HCT116 (cell line): ENCODE measurements around the gene TSPOAP1. TPM values are rescaled to one million over a fixed set of nuclear protein-coding genes. Genes with fewer than 3 reads are reported as not detected.

Experiments
- ATAC-seq: fragments of 200-7000 bp; cut with Tn5 transposase; 2 replicates; pipeline ENCODE4 v1.9.1; 2020; ENCODE audit warnings: mild to moderate bottlenecking, moderate library complexity
- BruUV-seq: library from RNA; stranded (reverse); fragments of 400-500 nt; replicated peaks from 2 replicates; lab custom pipeline; 2021; lab: Mats Ljungman, UMichigan
- CTCF ChIA-PET: fragments of 300-600 bp; sonication (Branson Sonifier 250); formaldehyde crosslinking; loops from one replicate; lab custom pipeline; 2021; ENCODE audit warnings: antibody characterized with exemption; lab: Charles Lee
- POLR2A ChIA-PET: fragments of 300-600, 350-600 bp; sonication (Branson Sonifier 250); formaldehyde crosslinking; loops from one replicate; lab custom pipeline; 2021; ENCODE audit warnings: antibody characterized with exemption; lab: Charles Lee
- RAD21 ChIA-PET, 2 experiments: fragments of 300-600 bp; sonication (Branson Sonifier 250); formaldehyde crosslinking; loops; one replicate each; lab custom pipeline; 2023; ENCODE audit warnings: low total read pairs in 2 of 2; ENCODE audit not compliant: uncharacterized antibody in 2 of 2, unreplicated experiment in 2 of 2, low non-redundant PET in 1 of 2; lab: Charles Lee
- DNase-seq: peaks from one replicate; pipeline ENCODE4 v3.0.0-alpha.2; 2010; ENCODE audit warnings: low read depth, low spot score
- H2AFZ ChIP-seq: fragments of 200-600 bp; shearing (Covaris generic), sonication (generic); 2 replicates; pipeline ENCODE4 v1.6.1; 2017; ENCODE audit warnings: low read depth, mixed run types, mixed read lengths, antibody characterized with exemption, low read length; ENCODE audit not compliant: poor library complexity, severe bottlenecking
- H3K27ac ChIP-seq: 2 replicates; pipeline ENCODE4 v1.5.1; 2012; ENCODE audit warnings: low read depth, low read length
- H3K27me3 ChIP-seq: fragments of 200-600 bp; sonication (generic); 2 replicates; pipeline ENCODE4 v1.6.1; 2016; ENCODE audit warnings: mixed run types, low read length, mixed read lengths; ENCODE audit not compliant: insufficient read depth
- H3K36me3 ChIP-seq, 2 experiments: fragments of 200-500 bp in 1 of 2; fragments of 200-600 bp in 1 of 2; sonication (Bioruptor generic) in 1 of 2; sonication (generic) in 1 of 2; 2 replicates each; pipeline versions ENCODE4 v1.5.1 to v1.6.1; 2014 to 2016; ENCODE audit warnings: low read length in 2 of 2, inconsistent platforms in 1 of 2, mixed read lengths in 1 of 2, mixed run types in 1 of 2; ENCODE audit not compliant: insufficient read depth in 2 of 2, control insufficient read depth in 1 of 2
- H3K4me1 ChIP-seq, 2 experiments: fragments of 200-600 bp in 1 of 2; sonication (generic) in 1 of 2; 2 replicates each; pipeline versions ENCODE4 v1.5.1 to v1.6.1; 2012 to 2017; ENCODE audit warnings: low read length in 2 of 2, inconsistent platforms in 1 of 2, mild to moderate bottlenecking in 1 of 2, mixed read lengths in 1 of 2, mixed run types in 1 of 2, moderate library complexity in 1 of 2; ENCODE audit not compliant: insufficient read depth in 2 of 2, control insufficient read depth in 1 of 2
- H3K4me2 ChIP-seq: fragments of 200-600 bp; sonication (generic); 2 replicates; pipeline ENCODE4 v1.6.1; 2017; ENCODE audit warnings: mixed run types, low read length, mixed read lengths
- H3K4me3 ChIP-seq, 2 experiments: fragments of 200-600 bp in 1 of 2; sonication (generic) in 1 of 2; replicated peaks in 1 of 2; 2 replicates each; pipeline ENCODE4 v1.5.1; 2011 to 2016; ENCODE audit warnings: low read length in 2 of 2, control low read depth in 1 of 2, low read depth in 1 of 2, mild to moderate bottlenecking in 1 of 2, mixed read lengths in 1 of 2, mixed run types in 1 of 2
- H3K79me2 ChIP-seq: fragments of 200-600 bp; sonication (generic); 2 replicates; pipeline ENCODE4 v1.6.1; 2017; ENCODE audit warnings: mild to moderate bottlenecking, mixed run types, low read length, moderate library complexity, mixed read lengths; ENCODE audit not compliant: insufficient read depth
- H3K9ac ChIP-seq: fragments of 200-600 bp; sonication (generic); 2 replicates; pipeline ENCODE4 v1.6.1; 2016; ENCODE audit warnings: low read length, mixed read lengths
- H3K9me2 ChIP-seq: fragments of 200-600 bp; sonication (generic), shearing (Covaris generic); 2 replicates; pipeline ENCODE4 v1.6.1; 2017; ENCODE audit warnings: mixed run types, mild to moderate bottlenecking, moderate library complexity; ENCODE audit not compliant: insufficient read depth
- H3K9me3 ChIP-seq, 2 experiments: fragments of 200-500 bp in 1 of 2; fragments of 200-600 bp in 1 of 2; sonication (Bioruptor generic) in 1 of 2; sonication (generic) in 1 of 2; 2 replicates each; pipeline ENCODE4 v1.6.1; 2014 to 2017; ENCODE audit warnings: low read length in 2 of 2, mixed read lengths in 2 of 2, inconsistent platforms in 1 of 2, low read depth in 1 of 2, mild to moderate bottlenecking in 1 of 2, mixed run types in 1 of 2, moderate library complexity in 1 of 2; ENCODE audit not compliant: control insufficient read depth in 1 of 2, insufficient read depth in 1 of 2
- H4K20me1 ChIP-seq: fragments of 200-600 bp; sonication (generic), shearing (Covaris generic); 2 replicates; pipeline ENCODE4 v1.6.1; 2017; ENCODE audit warnings: mixed run types, mild to moderate bottlenecking, moderate library complexity; ENCODE audit not compliant: insufficient read depth
- EGR1 ChIP-seq: IDR thresholded peaks from 2 replicates; pipeline ENCODE4 v1.6.1; 2012; ENCODE audit warnings: low read depth
- EZH2phosphoT487 ChIP-seq: fragments of 200-600 bp; IDR thresholded peaks from 2 replicates; pipeline ENCODE4 v1.6.1; 2018; ENCODE audit warnings: antibody characterized with exemption, borderline replicate concordance
- FOSL1 ChIP-seq: IDR thresholded peaks from 2 replicates; pipeline ENCODE4 v1.6.1; 2012; ENCODE audit warnings: low read depth
- POLR2A ChIP-seq: IDR thresholded peaks from 2 replicates; pipeline ENCODE4 v1.7.0; 2011; ENCODE audit warnings: borderline replicate concordance; ENCODE audit not compliant: insufficient read depth, insufficient read length; ENCODE audit errors: extremely low read depth
- POLR2AphosphoS5 ChIP-seq: IDR thresholded peaks from 2 replicates; pipeline ENCODE4 v1.6.1; 2011; ENCODE audit warnings: mild to moderate bottlenecking, low read depth, low read length, moderate library complexity
- RAD21 ChIP-seq: IDR thresholded peaks from 2 replicates; pipeline ENCODE4 v1.6.1; 2012; ENCODE audit warnings: low read depth, mild to moderate bottlenecking
- SIN3A ChIP-seq: IDR thresholded peaks from 2 replicates; pipeline ENCODE4 v1.6.1; 2012; ENCODE audit warnings: low read depth
- SP1 ChIP-seq: IDR thresholded peaks from 2 replicates; pipeline ENCODE4 v1.6.1; 2012; ENCODE audit warnings: low read depth
- SRF ChIP-seq: IDR thresholded peaks from 2 replicates; pipeline ENCODE4 v1.6.1; 2012; ENCODE audit warnings: low read depth
- TCF7L2 ChIP-seq: IDR thresholded peaks from 2 replicates; pipeline ENCODE4 v1.7.0; 2011; ENCODE audit warnings: borderline replicate concordance, inconsistent platforms; ENCODE audit not compliant: insufficient read depth, insufficient read length; ENCODE audit errors: extremely low read depth
- YY1 ChIP-seq: IDR thresholded peaks from 2 replicates; pipeline ENCODE4 v1.6.1; 2011; ENCODE audit warnings: low read length, low read depth, moderate library complexity, mild to moderate bottlenecking; ENCODE audit not compliant: insufficient replicate concordance; ENCODE audit errors: extremely low read depth
- intact Hi-C: fragments of 100-400 bp; cut with micrococcal nuclease; formaldehyde crosslinking; loops from 2 replicates; pipeline ENCODE4 v1.10.0; 2022
- total RNA-seq: library from RNA; stranded (reverse); gene quantifications from one replicate; pipeline ENCODE4 v1.2.1, GENCODE V29; 2021; ENCODE audit not compliant: unreplicated experiment
- TF ChIP-seq, protein P1 (sequence below): IDR thresholded peaks from 2 replicates; pipeline ENCODE4 v1.6.1; 2012
- TF ChIP-seq, protein P2 (sequence below): IDR thresholded peaks from 2 replicates; pipeline ENCODE4 v1.6.1; 2011; ENCODE audit warnings: mild to moderate bottlenecking, low read length, moderate library complexity; ENCODE audit not compliant: insufficient replicate concordance; ENCODE audit errors: extremely low read depth
- TF ChIP-seq, protein P3 (sequence below), 3 experiments: fragments of 200-600 bp in 1 of 3; sonication (generic) in 1 of 3; IDR thresholded peaks in 2 of 3; conservative IDR thresholded peaks in 1 of 3; 2 replicates each; pipeline ENCODE4 v1.5.1; 2012 to 2017; ENCODE audit warnings: low read depth in 2 of 3, low read length in 2 of 3, antibody characterized with exemption in 1 of 3, borderline replicate concordance in 1 of 3, control low read depth in 1 of 3, mild to moderate bottlenecking in 1 of 3, mixed read lengths in 1 of 3, mixed run types in 1 of 3, moderate library complexity in 1 of 3; ENCODE audit not compliant: insufficient read depth in 1 of 3

The TSPOAP1 gene
- total RNA-seq, 1 experiment from 2014 or later: 0.27 TPM

DNA sequence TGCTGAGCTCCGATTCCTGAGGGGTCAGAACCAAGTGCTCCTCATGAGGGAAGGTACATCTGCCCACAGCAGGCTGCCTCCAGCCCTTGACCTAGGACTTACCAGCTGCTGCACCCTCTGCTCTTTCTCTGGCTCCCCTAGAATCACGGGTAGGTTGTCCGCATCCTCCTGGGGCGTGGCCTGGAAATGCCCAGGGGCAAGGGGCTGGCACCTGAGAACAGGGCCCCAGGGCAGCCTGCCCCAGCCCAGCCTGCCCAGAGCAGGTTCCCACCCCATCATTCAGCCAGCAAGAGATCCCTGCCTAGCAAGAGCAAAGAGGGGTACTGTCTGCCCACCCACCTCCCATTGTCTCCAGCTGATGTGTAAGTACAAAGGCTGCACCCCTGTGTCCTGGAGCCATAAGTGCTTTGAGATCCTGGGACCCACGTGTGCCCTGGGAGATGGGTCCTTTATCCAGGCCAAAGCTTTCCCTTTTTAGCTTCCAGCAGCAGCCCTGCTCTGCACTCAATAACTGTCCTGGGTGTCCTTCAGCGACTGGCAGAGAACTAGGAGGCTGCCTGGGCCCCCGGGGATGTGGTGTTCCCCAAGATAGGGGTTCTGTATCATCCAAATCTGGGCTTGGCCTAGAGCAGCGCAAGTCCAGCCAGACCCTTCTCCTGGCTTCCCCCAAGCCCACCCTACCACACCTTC lies 5.1 kb downstream of the TSPOAP1 start:
- H3K27me3 ChIP-seq: no peaks in the 10 kb centered on the region
- TF ChIP-seq TCF7L2: no peak
- TF ChIP-seq EGR1: no peak
- TF ChIP-seq, protein P1, sequence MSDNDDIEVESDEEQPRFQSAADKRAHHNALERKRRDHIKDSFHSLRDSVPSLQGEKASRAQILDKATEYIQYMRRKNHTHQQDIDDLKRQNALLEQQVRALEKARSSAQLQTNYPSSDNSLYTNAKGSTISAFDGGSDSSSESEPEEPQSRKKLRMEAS: no peak
- no peak for TF ChIP-seq YY1
- TF ChIP-seq, protein P2, sequence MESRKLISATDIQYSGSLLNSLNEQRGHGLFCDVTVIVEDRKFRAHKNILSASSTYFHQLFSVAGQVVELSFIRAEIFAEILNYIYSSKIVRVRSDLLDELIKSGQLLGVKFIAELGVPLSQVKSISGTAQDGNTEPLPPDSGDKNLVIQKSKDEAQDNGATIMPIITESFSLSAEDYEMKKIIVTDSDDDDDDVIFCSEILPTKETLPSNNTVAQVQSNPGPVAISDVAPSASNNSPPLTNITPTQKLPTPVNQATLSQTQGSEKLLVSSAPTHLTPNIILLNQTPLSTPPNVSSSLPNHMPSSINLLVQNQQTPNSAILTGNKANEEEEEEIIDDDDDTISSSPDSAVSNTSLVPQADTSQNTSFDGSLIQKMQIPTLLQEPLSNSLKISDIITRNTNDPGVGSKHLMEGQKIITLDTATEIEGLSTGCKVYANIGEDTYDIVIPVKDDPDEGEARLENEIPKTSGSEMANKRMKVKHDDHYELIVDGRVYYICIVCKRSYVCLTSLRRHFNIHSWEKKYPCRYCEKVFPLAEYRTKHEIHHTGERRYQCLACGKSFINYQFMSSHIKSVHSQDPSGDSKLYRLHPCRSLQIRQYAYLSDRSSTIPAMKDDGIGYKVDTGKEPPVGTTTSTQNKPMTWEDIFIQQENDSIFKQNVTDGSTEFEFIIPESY: no peak
- no peak for TF ChIP-seq SP1
- TF ChIP-seq SRF: no peak
- TF ChIP-seq POLR2AphosphoS5: no peak
- no peak for TF ChIP-seq RAD21
- TF ChIP-seq FOSL1: no peak
- no peak for TF ChIP-seq EZH2phosphoT487
- no peak for TF ChIP-seq POLR2A
- TF ChIP-seq, protein P3, sequence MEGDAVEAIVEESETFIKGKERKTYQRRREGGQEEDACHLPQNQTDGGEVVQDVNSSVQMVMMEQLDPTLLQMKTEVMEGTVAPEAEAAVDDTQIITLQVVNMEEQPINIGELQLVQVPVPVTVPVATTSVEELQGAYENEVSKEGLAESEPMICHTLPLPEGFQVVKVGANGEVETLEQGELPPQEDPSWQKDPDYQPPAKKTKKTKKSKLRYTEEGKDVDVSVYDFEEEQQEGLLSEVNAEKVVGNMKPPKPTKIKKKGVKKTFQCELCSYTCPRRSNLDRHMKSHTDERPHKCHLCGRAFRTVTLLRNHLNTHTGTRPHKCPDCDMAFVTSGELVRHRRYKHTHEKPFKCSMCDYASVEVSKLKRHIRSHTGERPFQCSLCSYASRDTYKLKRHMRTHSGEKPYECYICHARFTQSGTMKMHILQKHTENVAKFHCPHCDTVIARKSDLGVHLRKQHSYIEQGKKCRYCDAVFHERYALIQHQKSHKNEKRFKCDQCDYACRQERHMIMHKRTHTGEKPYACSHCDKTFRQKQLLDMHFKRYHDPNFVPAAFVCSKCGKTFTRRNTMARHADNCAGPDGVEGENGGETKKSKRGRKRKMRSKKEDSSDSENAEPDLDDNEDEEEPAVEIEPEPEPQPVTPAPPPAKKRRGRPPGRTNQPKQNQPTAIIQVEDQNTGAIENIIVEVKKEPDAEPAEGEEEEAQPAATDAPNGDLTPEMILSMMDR (IDR thresholded peaks at IDR 0.05 in 2 of 3, conservative IDR thresholded peaks at IDR 0.05 in 1 of 3; ENCODE audit: borderline replicate concordance in 1 of 3, insufficient read depth in 1 of 3, low read depth in 2 of 3, low read length in 2 of 3): no peak
- no peak for TF ChIP-seq SIN3A
- TF ChIP-seq, all 23 proteins: peak for 0
- Histone ChIP-seq H4K20me1 (no peaks in the 10 kb centered on the region), H3K4me3 (no peak overlapping the region), H2AFZ (no peak overlapping the region), H3K79me2 (no peaks in the 10 kb centered on the region), H3K4me1 (peaks cover 3 to 9% of the 10 kb centered on the region in 2 experiments; a peak in 2 of 4 replicates), H3K9me3 (no peaks in the 10 kb centered on the region), H3K9me2 (no peaks in the 10 kb centered on the region), H3K27ac (no peak overlapping the region), H3K36me3 (no peaks in the 10 kb centered on the region), H3K9ac (no peak overlapping the region), H3K4me2 (no peak overlapping the region)
- POLR2A ChIA-PET: interaction anchor here (1.1 to 1.2 kb wide), 2 partner anchors 29 to 308 kb away, joined by 3 to 4 read pairs; partner anchors contain the start of gene SUPT4H1
- no TSS peak for BruUV-seq
- no peak for ATAC-seq
- DNase-seq: no peak
- CTCF ChIA-PET: no interaction called here
- RAD21 ChIA-PET: no interaction called here
- intact Hi-C loops: no loop called here
